ENCODE data around the gene FRMPD1.

DNA sequence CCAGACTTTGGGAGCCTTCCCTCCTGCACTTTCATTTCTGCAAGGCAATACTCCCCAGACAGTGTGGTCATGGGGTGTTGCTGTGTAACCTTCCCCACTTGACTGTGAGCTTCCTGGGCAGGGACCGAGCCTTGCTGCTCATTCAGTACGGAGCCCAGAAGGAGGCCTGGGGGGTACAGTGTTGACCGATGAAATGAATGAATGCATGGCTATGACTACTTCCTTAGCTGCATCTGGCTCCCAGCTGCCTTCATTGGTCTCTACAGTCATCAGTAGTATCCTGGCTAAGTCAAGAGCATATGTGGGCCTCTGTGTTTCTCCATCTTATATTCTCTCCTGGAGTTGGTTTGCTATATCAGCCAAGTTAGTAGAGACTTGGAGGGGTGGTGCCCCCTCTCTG lies 9.9 kb downstream of the FRMPD1 start:
- TF ChIP-seq SMC3 (IDR thresholded peaks at IDR 0.05; ENCODE audit: low read depth, low read length) (no peak), NFE2L2 (IDR thresholded peaks at IDR 0.05; ENCODE audit: low read depth, low read length) (no peak), ELK1 (IDR thresholded peaks at IDR 0.05; ENCODE audit: borderline replicate concordance, low read depth, low read length) (no peak), MAZ (IDR thresholded peaks at IDR 0.05; ENCODE audit: borderline replicate concordance, low read depth, low read length) (no peak), POLR2A (IDR thresholded peaks at IDR 0.05; ENCODE audit: low read depth, low read length) (no peak), CEBPB (IDR thresholded peaks at IDR 0.05; ENCODE audit: low read depth, low read length) (no peak)
- TF ChIP-seq, protein P1, sequence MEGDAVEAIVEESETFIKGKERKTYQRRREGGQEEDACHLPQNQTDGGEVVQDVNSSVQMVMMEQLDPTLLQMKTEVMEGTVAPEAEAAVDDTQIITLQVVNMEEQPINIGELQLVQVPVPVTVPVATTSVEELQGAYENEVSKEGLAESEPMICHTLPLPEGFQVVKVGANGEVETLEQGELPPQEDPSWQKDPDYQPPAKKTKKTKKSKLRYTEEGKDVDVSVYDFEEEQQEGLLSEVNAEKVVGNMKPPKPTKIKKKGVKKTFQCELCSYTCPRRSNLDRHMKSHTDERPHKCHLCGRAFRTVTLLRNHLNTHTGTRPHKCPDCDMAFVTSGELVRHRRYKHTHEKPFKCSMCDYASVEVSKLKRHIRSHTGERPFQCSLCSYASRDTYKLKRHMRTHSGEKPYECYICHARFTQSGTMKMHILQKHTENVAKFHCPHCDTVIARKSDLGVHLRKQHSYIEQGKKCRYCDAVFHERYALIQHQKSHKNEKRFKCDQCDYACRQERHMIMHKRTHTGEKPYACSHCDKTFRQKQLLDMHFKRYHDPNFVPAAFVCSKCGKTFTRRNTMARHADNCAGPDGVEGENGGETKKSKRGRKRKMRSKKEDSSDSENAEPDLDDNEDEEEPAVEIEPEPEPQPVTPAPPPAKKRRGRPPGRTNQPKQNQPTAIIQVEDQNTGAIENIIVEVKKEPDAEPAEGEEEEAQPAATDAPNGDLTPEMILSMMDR (conservative IDR thresholded peaks at IDR 0.05; ENCODE audit: low read depth, low read length): no peak

Data from IMR-90 (cell line).